ELF-1 (cell line): ENCODE results near the gene TRERF1.

Experiments
- DNase-seq: peaks from one replicate; pipeline ENCODE4 v3.0.0-alpha.2; 2016; ENCODE audit warnings: low read depth, low spot score

Gene TRERF1

GRCh38 chr6:42250274-42250931, 201.3 kb downstream of the TRERF1 start:
- no peak for DNase-seq

GRCh38 chr6:42249279-42249678, 202.4 kb downstream of the TRERF1 start:
- no peak for DNase-seq

- no peak for DNase-seq
These were observed 208.7 kb downstream of the TRERF1 start for GRCh38 chr6:42243046-42243445.

- peak; percentile 75 for DNase-seq
These were observed 209.8 kb downstream of the TRERF1 start for GRCh38 chr6:42241915-42242314.

- no peak for DNase-seq
These were observed 211.9 kb downstream of the TRERF1 start for GRCh38 chr6:42239736-42240375.

- DNase-seq, result no peak
These were observed 212.4 kb downstream of the TRERF1 start for GRCh38 chr6:42239333-42239732.

GRCh38 chr6:42237857-42238256, 213.9 kb downstream of the TRERF1 start:
- DNase-seq, result no peak

GRCh38 chr6:42236682-42237473, 214.8 kb downstream of the TRERF1 start:
- no peak for DNase-seq

GRCh38 chr6:42236030-42236429, 215.7 kb downstream of the TRERF1 start:
- DNase-seq, result no peak

GRCh38 chr6:42232035-42232434, 219.7 kb downstream of the TRERF1 start:
- DNase-seq, result no peak

GRCh38 chr6:42230345-42231321, 221.1 kb downstream of the TRERF1 start:
- DNase-seq, result no peak

- no peak for DNase-seq
These were observed 222.1 kb downstream of the TRERF1 start for GRCh38 chr6:42229506-42230119.

GRCh38 chr6:42228305-42228704, 223.4 kb downstream of the TRERF1 start:
- no peak for DNase-seq

- no peak for DNase-seq
These were observed 224.4 kb downstream of the TRERF1 start for GRCh38 chr6:42227173-42227850.

GRCh38 chr6:42226645-42227143, 225.0 kb downstream of the TRERF1 start:
- peak; percentile 87 for DNase-seq

GRCh38 chr6:42226161-42226611, 225.5 kb downstream of the TRERF1 start:
- no peak for DNase-seq

- no peak for DNase-seq
These were observed 226.3 kb downstream of the TRERF1 start for GRCh38 chr6:42225419-42225818.

GRCh38 chr6:42225029-42225339, 226.7 kb downstream of the TRERF1 start:
- no peak for DNase-seq

- DNase-seq, result no peak
These were observed 227.3 kb downstream of the TRERF1 start for GRCh38 chr6:42224222-42225028.
